Measurements from ENCODE around the gene EMD. TPM values are rescaled to one million over a fixed set of nuclear protein-coding genes. Genes with fewer than 3 reads are reported as not detected.

EMD gene
- total and polyA plus RNA-seq, 2 of the 13 experiments (the other 11 are each of a cell fraction or from before 2014, with no cell fraction given): 14.5 to 14.9 TPM

DNA sequence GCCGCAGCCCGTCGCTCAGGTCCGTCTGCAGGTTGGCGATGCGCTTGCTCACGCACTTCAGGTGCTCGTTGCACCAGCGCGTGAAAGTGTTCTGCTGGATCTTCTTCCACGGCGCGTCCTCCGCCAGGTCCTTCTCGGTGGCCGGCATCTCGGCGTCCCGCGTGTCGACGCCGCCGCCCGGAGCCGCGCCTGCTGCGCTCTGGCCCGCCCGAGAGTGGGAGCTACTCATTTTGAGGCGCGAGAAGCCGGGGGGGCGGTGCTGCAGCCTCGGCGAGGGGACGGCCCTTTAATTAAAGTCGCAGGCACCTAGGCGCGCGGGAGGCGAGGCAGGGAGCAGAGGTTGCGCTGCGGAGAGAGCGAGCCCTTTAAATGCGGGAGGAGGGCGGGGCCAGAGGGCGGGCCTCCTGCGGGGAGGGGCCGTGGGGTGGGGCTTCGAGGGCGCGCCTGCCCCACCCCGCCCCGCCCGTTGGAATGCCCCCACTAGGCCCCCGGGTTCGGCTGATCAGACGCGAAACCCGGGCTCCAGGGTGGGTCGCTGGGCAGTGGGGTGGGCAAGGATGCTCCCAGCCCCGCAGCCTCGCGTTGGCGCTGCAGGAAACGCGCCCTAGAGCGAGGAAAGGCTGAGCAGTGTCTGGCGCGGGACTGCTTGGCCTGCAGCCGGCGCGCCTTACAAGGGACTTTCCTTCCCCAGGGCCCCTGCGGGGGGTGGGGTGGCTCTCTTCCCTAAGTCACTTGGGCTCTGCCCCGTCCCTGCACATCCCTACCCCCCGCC lies 7.9 kb upstream of the EMD start (continued):
- TF ChIP-seq ZBTB42 (CRISPR knock-in tag; IDR thresholded peaks at IDR 0.05) (no peak), RFX5 (IDR thresholded peaks at IDR 0.05; ENCODE audit: low read depth, low read length) (no peak), ZNF768 (CRISPR knock-in tag; IDR thresholded peaks at IDR 0.05) (no peak), ZNF546 (CRISPR knock-in tag; conservative IDR thresholded peaks at IDR 0.05) (no peak), TGIF2 (CRISPR knock-in tag; IDR thresholded peaks at IDR 0.05) (0 out of 2 replicates have a peak, but pooled peaks have one; percentile 46), MED1 (CRISPR knock-in tag; IDR thresholded peaks at IDR 0.05) (peak; percentile 52; the same call in 1 of the 2 replicates), SPEN (CRISPR knock-in tag; IDR thresholded peaks at IDR 0.05; ENCODE audit: low read depth) (peak; percentile 48; the same call in 1 of the 2 replicates), RFXAP (CRISPR knock-in tag; IDR thresholded peaks at IDR 0.05; ENCODE audit: borderline replicate concordance) (no peak; the same call in 1 of the 2 replicates), FOXA3 (CRISPR knock-in tag; IDR thresholded peaks at IDR 0.05) (0 out of 2 replicates have a peak, but pooled peaks have one; percentile 13), GLI4 (CRISPR knock-in tag; IDR thresholded peaks at IDR 0.05; ENCODE audit: borderline replicate concordance) (0 out of 2 replicates have a peak, but pooled peaks have one; percentile 30), THAP11 (CRISPR knock-in tag; IDR thresholded peaks at IDR 0.05) (peak; percentile 60; the same call in 1 of the 2 replicates), NFIB (CRISPR knock-in tag; IDR thresholded peaks at IDR 0.05; ENCODE audit: borderline replicate concordance) (no peak), ZMAT3 (CRISPR knock-in tag; conservative IDR thresholded peaks at IDR 0.05) (peak; percentile 73), ZSCAN25 (CRISPR knock-in tag; IDR thresholded peaks at IDR 0.05) (no peak), RBM22 (optimal IDR thresholded peaks at IDR 0.05; ENCODE audit: low read length) (no peak)
- TF ChIP-seq, protein P1, sequence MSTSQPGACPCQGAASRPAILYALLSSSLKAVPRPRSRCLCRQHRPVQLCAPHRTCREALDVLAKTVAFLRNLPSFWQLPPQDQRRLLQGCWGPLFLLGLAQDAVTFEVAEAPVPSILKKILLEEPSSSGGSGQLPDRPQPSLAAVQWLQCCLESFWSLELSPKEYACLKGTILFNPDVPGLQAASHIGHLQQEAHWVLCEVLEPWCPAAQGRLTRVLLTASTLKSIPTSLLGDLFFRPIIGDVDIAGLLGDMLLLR (CRISPR knock-in tag; IDR thresholded peaks at IDR 0.05): no peak
- TF ChIP-seq, protein P2, sequence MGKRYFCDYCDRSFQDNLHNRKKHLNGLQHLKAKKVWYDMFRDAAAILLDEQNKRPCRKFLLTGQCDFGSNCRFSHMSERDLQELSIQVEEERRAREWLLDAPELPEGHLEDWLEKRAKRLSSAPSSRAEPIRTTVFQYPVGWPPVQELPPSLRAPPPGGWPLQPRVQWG (CRISPR knock-in tag; IDR thresholded peaks at IDR 0.05; ENCODE audit: borderline replicate concordance, low read depth): no peak
- TF ChIP-seq, protein P3, sequence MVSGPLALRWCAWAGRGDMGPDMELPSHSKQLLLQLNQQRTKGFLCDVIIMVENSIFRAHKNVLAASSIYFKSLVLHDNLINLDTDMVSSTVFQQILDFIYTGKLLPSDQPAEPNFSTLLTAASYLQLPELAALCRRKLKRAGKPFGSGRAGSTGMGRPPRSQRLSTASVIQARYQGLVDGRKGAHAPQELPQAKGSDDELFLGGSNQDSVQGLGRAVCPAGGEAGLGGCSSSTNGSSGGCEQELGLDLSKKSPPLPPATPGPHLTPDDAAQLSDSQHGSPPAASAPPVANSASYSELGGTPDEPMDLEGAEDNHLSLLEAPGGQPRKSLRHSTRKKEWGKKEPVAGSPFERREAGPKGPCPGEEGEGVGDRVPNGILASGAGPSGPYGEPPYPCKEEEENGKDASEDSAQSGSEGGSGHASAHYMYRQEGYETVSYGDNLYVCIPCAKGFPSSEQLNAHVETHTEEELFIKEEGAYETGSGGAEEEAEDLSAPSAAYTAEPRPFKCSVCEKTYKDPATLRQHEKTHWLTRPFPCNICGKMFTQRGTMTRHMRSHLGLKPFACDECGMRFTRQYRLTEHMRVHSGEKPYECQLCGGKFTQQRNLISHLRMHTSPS (CRISPR knock-in tag; IDR thresholded peaks at IDR 0.05; ENCODE audit: low read depth): no peak
- TF ChIP-seq, protein P4, sequence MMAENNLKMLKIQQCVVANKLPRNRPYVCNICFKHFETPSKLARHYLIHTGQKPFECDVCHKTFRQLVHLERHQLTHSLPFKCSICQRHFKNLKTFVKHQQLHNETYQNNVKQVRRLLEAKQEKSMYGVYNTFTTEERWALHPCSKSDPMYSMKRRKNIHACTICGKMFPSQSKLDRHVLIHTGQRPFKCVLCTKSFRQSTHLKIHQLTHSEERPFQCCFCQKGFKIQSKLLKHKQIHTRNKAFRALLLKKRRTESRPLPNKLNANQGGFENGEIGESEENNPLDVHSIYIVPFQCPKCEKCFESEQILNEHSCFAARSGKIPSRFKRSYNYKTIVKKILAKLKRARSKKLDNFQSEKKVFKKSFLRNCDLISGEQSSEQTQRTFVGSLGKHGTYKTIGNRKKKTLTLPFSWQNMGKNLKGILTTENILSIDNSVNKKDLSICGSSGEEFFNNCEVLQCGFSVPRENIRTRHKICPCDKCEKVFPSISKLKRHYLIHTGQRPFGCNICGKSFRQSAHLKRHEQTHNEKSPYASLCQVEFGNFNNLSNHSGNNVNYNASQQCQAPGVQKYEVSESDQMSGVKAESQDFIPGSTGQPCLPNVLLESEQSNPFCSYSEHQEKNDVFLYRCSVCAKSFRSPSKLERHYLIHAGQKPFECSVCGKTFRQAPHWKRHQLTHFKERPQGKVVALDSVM (CRISPR knock-in tag; IDR thresholded peaks at IDR 0.05): no peak
- TF ChIP-seq, protein P5, sequence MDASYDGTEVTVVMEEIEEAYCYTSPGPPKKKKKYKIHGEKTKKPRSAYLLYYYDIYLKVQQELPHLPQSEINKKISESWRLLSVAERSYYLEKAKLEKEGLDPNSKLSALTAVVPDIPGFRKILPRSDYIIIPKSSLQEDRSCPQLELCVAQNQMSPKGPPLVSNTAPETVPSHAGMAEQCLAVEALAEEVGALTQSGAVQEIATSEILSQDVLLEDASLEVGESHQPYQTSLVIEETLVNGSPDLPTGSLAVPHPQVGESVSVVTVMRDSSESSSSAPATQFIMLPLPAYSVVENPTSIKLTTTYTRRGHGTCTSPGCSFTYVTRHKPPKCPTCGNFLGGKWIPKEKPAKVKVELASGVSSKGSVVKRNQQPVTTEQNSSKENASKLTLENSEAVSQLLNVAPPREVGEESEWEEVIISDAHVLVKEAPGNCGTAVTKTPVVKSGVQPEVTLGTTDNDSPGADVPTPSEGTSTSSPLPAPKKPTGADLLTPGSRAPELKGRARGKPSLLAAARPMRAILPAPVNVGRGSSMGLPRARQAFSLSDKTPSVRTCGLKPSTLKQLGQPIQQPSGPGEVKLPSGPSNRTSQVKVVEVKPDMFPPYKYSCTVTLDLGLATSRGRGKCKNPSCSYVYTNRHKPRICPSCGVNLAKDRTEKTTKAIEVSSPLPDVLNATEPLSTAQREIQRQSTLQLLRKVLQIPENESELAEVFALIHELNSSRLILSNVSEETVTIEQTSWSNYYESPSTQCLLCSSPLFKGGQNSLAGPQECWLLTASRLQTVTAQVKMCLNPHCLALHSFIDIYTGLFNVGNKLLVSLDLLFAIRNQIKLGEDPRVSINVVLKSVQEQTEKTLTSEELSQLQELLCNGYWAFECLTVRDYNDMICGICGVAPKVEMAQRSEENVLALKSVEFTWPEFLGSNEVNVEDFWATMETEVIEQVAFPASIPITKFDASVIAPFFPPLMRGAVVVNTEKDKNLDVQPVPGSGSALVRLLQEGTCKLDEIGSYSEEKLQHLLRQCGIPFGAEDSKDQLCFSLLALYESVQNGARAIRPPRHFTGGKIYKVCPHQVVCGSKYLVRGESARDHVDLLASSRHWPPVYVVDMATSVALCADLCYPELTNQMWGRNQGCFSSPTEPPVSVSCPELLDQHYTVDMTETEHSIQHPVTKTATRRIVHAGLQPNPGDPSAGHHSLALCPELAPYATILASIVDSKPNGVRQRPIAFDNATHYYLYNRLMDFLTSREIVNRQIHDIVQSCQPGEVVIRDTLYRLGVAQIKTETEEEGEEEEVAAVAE (CRISPR knock-in tag; IDR thresholded peaks at IDR 0.05; ENCODE audit: borderline replicate concordance): peak; percentile 58; the same call in 1 of the 2 replicates
